ENCODE data around the gene SNRNP27. TPM values are rescaled to one million over a fixed set of nuclear protein-coding genes. Genes with fewer than 3 reads are reported as not detected.

The SNRNP27 gene
- total and polyA plus RNA-seq, 2 donors from 2014 or later: 33.6 to 42.6 TPM

DNA sequence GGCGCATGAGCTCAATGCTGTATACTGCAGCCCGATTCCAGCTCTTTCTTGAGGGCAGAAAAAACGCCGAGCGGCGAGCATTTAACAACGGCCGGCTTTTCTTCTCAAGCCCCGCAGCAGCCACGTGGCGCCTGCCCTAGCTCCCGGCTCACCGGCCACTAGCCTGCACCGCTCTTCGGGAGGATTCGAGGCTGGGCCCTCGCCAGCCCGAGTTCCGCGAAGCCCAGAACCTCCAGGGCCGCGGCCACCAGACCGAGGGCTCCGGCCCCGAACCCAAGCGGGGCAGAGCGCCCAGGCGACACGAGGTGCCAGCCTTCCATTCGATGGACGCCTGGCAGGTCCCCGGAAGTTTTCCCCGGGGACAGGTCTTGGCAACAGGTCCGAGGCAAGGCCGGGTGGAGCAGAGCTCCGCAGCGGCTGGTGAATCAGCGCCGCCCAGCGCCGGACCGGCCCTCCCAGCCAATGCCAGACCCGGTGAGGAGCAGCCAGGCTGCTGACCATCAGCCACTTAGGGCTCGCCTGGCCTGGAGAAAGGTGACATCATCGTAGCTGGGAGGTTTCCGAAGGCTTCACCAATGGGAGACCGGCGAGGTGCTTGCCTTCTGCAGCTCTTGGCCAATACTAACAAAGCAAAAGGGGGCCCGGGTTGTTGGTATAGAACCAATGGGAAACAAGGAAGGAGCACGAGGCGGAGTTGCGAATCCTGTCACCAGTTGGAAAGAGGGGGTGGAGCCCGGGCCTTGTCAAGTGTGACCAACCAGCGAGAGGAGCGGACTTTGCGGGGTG, 20.6 kb downstream of the SNRNP27 start:
- peak; percentile 100 for DNase-seq
- peaks cover 2 to 6% (median 5%) of the 10 kb centered on the region in 3 donors for H3K36me3 ChIP-seq (ENCODE audit: control insufficient read depth in 2 of 3, insufficient read depth in 3 of 3, low read length in 3 of 3)
- H3K9me3 ChIP-seq (ENCODE audit: control insufficient read depth in 2 of 3, insufficient read depth in 1 of 3, low read length in 3 of 3): no peaks in the 10 kb centered on the region
- peak overlapping the region; percentile 47 to 71 (median 47) for H3K4me3 ChIP-seq (ENCODE audit: low read length in 3 of 3)
- peaks cover 0 to 2% (median 0%) of the 10 kb centered on the region in 3 donors for H3K4me1 ChIP-seq (ENCODE audit: control insufficient read depth in 2 of 3, insufficient read depth in 2 of 3, low read depth in 1 of 3, low read length in 3 of 3)
- intact Hi-C loops (cut with DNase I): no loop called here
- TF ChIP-seq, protein P1, sequence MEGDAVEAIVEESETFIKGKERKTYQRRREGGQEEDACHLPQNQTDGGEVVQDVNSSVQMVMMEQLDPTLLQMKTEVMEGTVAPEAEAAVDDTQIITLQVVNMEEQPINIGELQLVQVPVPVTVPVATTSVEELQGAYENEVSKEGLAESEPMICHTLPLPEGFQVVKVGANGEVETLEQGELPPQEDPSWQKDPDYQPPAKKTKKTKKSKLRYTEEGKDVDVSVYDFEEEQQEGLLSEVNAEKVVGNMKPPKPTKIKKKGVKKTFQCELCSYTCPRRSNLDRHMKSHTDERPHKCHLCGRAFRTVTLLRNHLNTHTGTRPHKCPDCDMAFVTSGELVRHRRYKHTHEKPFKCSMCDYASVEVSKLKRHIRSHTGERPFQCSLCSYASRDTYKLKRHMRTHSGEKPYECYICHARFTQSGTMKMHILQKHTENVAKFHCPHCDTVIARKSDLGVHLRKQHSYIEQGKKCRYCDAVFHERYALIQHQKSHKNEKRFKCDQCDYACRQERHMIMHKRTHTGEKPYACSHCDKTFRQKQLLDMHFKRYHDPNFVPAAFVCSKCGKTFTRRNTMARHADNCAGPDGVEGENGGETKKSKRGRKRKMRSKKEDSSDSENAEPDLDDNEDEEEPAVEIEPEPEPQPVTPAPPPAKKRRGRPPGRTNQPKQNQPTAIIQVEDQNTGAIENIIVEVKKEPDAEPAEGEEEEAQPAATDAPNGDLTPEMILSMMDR (IDR thresholded peaks at IDR 0.05; ENCODE audit: borderline replicate concordance, extremely low read depth, insufficient read depth): peak; percentile 19
- H3K27me3 ChIP-seq (ENCODE audit: control insufficient read depth, insufficient read depth, low read length): no peaks in the 10 kb centered on the region
- FAIRE-seq: peak; percentile 99
- H3K27ac ChIP-seq (ENCODE audit: low read depth in 2 of 2, low read length in 2 of 2): peak overlapping the region; percentile 98 to 99
- H3K9ac ChIP-seq (ENCODE audit: low read length in 3 of 3): peak overlapping the region; percentile 42 to 91 (median 91)

DNA sequence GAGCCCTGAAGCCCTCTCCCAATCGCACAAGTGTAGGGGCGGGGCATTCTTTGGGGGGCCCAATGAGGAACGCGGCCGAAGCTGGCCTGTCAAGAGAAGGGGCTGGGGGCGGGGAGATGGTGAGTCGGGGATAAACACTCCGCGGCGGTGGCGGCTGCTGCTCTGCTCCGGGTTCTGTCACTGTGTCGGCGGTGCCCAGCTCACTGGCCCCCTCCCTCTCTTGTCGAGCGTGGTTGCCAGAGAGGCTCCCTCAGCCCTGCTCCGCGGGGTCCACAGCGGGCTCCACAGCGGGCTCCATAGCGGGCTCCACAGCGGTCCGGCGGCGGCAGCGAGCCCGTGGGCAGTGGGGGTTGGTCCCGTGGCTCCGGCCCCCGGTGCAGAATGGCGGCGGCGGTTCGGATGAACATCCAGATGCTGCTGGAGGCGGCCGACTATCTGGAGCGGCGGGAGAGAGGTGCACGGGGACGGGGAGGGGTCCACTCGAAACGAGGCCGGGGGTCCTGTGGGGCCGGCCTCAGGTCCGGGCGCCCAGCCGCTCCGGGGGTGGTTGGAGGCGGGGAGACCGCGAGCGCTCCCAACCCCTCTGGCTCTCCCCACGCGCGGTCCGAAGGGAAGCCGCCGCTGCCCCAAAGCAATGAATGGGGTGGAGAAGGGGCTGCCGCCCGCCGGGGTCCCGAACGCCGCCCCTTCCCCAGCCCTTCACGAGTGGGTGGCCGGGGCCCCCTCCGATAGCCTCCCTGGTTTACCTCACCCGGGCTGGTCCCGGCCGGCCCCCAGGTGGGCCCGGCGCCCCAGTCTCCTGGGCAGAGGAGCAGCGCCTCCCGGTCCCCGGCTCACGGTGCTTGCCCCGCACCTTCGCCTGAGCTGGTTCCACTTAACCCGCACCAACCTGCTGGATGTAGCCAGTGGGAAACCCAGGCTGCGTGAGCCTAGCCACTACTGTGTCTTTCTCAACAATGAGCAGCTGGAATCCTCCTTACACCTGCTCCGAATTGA, 21.5 kb downstream of the SNRNP27 start, which contains the start of gene MXD1:
Gene MXD1 (plus strand): TSS at position 160 of the 996 bp plus-strand sequence. CDS start 222 bp downstream, at position 382.
- intact Hi-C loops (cut with DNase I): no loop called here
- FAIRE-seq (no peak), DNase-seq (peak in 4 of 5 donors; percentile 39 to 75 (median 45))
- peaks cover 0 to 2% (median 2%) of the 10 kb centered on the region in 3 donors for H3K36me3 ChIP-seq (ENCODE audit: control insufficient read depth in 2 of 3, insufficient read depth in 3 of 3, low read length in 3 of 3)
- peak within 1 kb of the TSS; percentile 55 to 71 (median 62) for H3K4me3 ChIP-seq (ENCODE audit: low read length in 3 of 3)
- H3K9ac ChIP-seq (ENCODE audit: low read length in 3 of 3): peak within 1 kb of the TSS; percentile 42 to 91 (median 91)
- H3K9me3 ChIP-seq (ENCODE audit: control insufficient read depth in 2 of 3, insufficient read depth in 1 of 3, low read length in 3 of 3): no peaks in the 10 kb centered on the region
- TF ChIP-seq, protein P1 (IDR thresholded peaks at IDR 0.05; ENCODE audit: borderline replicate concordance, extremely low read depth, insufficient read depth): no peak
- H3K27me3 ChIP-seq (ENCODE audit: control insufficient read depth, insufficient read depth, low read length): no peaks in the 10 kb centered on the region
- H3K4me1 ChIP-seq (ENCODE audit: control insufficient read depth in 2 of 3, insufficient read depth in 2 of 3, low read depth in 1 of 3, low read length in 3 of 3): peaks cover 0 to 2% (median 0%) of the 10 kb centered on the region in 3 donors
- peak within 1 kb of the TSS; percentile 98 to 99 for H3K27ac ChIP-seq (ENCODE audit: low read depth in 2 of 2, low read length in 2 of 2)

GRCh38 chr2:69916106-69916505, 22.4 kb downstream of the SNRNP27 start:
- intact Hi-C loops (cut with DNase I): no loop called here
- Histone ChIP-seq H3K4me1 (ENCODE audit: control insufficient read depth in 2 of 3, insufficient read depth in 2 of 3, low read depth in 1 of 3, low read length in 3 of 3) (peaks cover 0 to 2% (median 0%) of the 10 kb centered on the region in 3 donors), H3K9me3 (ENCODE audit: control insufficient read depth in 2 of 3, insufficient read depth in 1 of 3, low read length in 3 of 3) (no peaks in the 10 kb centered on the region), H3K27ac (ENCODE audit: low read depth in 2 of 2, low read length in 2 of 2) (no peak overlapping the region), H3K27me3 (ENCODE audit: control insufficient read depth, insufficient read depth, low read length) (no peaks in the 10 kb centered on the region), H3K36me3 (ENCODE audit: control insufficient read depth in 2 of 3, insufficient read depth in 3 of 3, low read length in 3 of 3) (peaks cover 0 to 2% (median 2%) of the 10 kb centered on the region in 3 donors), H3K4me3 (ENCODE audit: low read length in 3 of 3) (peak overlapping the region in 2 of 3 donors; percentile 55 to 66), H3K9ac (ENCODE audit: low read length in 3 of 3) (peak overlapping the region in 2 of 3 donors; percentile 20 to 72)
- TF ChIP-seq, protein P1 (IDR thresholded peaks at IDR 0.05; ENCODE audit: borderline replicate concordance, extremely low read depth, insufficient read depth): no peak
- FAIRE-seq (no peak), DNase-seq (no peak)

Data from kidney (tissue), 14 donors.